ENCODE data around the gene PSD4.

PSD4 gene

DNA sequence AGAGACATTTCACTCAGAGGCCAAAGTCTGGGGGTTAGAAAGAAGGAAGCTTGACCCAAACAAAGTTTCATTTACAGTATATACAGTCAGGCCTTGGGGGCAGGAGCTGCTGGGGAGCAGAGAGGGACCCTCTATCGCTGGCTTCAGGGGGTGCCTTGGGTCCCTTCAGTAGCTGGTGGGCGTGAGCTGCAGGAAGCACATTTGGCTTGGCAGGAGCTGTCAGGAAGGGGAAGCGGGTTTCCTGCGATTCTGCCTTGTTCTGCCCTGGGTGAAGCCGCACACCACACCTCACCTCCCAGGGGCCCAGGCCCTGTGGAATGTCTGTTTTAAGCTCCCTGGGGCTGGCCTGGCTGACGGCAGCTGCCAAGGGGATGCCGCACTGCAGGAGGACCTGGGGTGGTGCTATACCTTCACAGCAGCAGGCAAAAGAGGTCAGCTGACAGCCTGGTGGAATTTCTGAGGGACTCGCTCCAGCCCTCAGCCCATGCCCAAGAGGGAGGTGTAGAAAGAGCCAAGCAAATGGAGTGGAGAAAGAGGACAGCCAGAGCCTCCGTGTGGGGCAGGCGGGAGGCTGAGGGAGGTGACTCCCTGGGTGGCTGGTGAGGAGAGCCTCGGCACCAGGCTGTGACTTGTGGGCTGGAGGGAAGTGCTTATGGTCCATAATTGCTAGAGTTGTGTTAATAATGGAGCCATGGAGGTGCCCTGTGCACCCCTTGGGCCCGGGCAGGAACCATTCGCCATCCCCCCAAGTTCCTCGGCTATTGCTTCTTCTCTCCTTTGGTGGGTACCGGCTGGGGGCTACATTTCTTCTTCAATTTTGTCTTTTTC lies 43.9 kb downstream of the PSD4 start:
- no peak overlapping the region for H3K4me3 ChIP-seq
- H3K36me3 ChIP-seq (replicated peaks), result no peaks in the 10 kb centered on the region
- in situ Hi-C loops (cut with MboI; ENCODE audit: low sequenced_read_pairs), result no loop called here
- no peaks in the 10 kb centered on the region for H3K27me3 ChIP-seq (ENCODE audit: low read depth)
- peaks cover 12% of the 10 kb centered on the region for H3K4me1 ChIP-seq
- DNase-seq (ENCODE audit: low spot score in 2 of 2), result no peak
- H3K9me3 ChIP-seq, result no peaks in the 10 kb centered on the region

DNA sequence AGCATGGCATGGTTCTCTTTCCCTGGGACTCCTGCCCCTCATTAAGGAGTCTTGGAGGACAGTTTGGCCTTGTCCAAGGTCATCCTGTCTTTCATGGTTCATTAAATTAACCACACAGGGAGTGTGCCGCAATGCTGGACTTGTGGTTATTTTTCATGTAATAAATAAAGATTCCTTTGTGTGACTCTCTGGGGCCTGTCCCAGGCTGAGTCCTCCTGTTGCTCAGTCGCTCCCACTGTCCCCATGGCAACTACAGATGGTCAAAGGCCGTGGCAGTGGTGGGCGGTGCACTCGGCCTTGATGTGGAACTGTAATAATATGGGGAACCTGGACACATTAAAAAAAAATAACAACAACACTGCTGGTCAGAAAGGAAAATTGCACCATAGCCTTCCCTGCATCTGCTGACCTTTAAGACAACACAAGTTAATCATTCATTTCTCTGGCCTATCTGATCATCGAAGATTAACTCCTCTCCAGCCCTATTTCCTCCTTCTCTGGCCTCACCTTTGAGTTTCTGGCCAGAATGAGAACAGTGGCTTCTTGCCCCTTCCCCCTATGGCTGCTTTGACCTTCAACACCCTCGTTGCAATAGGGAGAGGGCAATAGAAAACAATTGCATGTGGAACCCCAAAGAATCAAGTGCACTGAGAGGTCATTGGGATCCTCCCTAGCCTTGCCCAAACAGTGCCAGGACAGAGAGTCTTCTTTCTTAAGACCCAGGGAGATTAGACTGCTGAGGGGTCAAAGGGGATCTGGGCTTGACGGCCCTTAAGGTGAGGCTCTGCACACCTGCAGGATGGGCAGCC lies 44.7 kb downstream of the PSD4 start:
- Histone ChIP-seq H3K4me3 (no peak overlapping the region), H3K36me3 (replicated peaks) (no peaks in the 10 kb centered on the region), H3K27me3 (ENCODE audit: low read depth) (no peaks in the 10 kb centered on the region), H3K9me3 (no peaks in the 10 kb centered on the region), H3K4me1 (peaks cover 12% of the 10 kb centered on the region)
- in situ Hi-C loops (cut with MboI; ENCODE audit: low sequenced_read_pairs), result no loop called here
- no peak for DNase-seq (ENCODE audit: low spot score in 2 of 2)

DNA sequence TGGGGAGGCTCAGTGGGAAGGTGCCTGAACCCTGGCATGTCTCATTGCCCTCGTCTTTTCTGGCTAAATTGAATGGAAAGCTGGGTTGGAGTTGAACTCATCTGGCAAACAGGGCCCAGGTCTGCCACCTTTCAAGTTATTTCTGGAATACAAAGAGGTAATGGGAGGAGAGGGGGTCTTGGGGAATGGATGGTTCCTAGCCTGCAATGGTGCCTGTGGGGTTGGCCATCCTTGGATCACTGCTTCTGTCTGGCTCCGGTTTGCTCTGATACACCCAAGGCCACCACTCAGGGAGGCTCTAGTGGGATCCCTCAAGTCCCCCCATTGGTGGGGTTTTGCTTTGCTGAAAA lies 45.3 kb downstream of the PSD4 start:
- no peak for DNase-seq (ENCODE audit: low spot score in 2 of 2)
- H3K36me3 ChIP-seq (replicated peaks), result no peaks in the 10 kb centered on the region
- H3K9me3 ChIP-seq, result no peaks in the 10 kb centered on the region
- H3K27me3 ChIP-seq (ENCODE audit: low read depth), result no peaks in the 10 kb centered on the region
- in situ Hi-C loops (cut with MboI; ENCODE audit: low sequenced_read_pairs), result no loop called here
- H3K4me3 ChIP-seq, result no peak overlapping the region
- H3K4me1 ChIP-seq, result peaks cover 12% of the 10 kb centered on the region

DNA sequence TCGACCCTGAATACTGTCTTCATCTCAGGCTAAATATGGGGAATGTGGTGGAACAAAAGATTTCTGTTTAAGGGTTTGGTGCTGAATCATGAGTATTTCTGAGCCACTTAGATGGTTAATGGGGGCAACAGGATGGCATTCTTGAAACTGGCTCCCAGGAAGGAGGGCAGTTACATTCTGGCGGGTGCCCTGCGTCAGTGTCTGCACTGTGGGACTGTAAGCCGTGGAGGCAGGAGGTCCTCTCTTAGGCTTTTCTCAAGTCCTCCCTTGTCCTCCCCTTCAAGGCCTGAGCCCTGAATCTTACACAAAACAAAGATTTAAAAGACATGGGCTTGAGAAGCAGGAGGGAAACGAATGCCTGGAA lies 45.7 kb downstream of the PSD4 start:
- no peak overlapping the region for H3K4me3 ChIP-seq
- H3K9me3 ChIP-seq, result no peaks in the 10 kb centered on the region
- no peaks in the 10 kb centered on the region for H3K27me3 ChIP-seq (ENCODE audit: low read depth)
- in situ Hi-C loops (cut with MboI; ENCODE audit: low sequenced_read_pairs), result no loop called here
- H3K4me1 ChIP-seq, result peaks cover 12% of the 10 kb centered on the region
- no peak for DNase-seq (ENCODE audit: low spot score in 2 of 2)
- no peaks in the 10 kb centered on the region for H3K36me3 ChIP-seq (replicated peaks)

DNA sequence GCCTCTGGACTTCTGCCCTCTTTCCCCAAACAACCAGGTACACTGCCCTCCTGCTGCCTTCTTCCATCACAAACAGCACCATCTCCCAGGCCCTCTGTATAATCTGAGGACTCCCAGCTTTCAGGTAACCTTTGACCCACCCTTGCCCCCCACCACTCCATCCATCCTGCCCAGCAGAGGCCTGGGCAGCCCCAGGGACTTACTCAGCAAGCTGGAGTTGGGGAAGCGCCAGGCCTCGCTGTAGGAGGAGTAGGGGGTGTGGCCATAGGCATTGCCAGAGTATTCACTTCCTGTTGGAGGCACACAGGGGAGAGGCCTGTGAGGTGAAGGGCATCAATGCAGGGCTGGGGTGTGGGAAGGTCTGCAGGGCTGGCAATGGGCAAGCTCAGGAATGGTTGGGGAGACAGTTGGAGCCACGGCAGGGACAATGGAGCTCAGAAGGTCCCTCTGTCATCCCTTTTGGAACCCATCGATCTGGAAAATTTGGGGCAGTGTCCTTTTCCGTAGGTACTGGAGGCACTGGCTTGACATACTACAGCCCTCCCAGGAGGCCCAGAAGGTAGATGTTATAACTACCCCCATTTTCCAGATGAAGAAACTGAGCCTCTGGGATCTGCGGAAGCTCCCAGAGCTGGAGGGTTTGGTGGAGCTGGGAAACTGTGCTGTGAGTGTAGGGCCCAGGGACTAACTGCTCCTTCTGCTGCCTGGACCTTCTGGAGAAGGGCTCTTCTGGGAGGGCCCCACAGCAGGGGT lies 46.3 kb downstream of the PSD4 start:
- no peak for DNase-seq (ENCODE audit: low spot score in 2 of 2)
- no peaks in the 10 kb centered on the region for H3K36me3 ChIP-seq (replicated peaks)
- H3K4me1 ChIP-seq, result peaks cover 12% of the 10 kb centered on the region
- H3K27me3 ChIP-seq (ENCODE audit: low read depth), result no peaks in the 10 kb centered on the region
- H3K9me3 ChIP-seq, result no peaks in the 10 kb centered on the region
- in situ Hi-C loops (cut with MboI; ENCODE audit: low sequenced_read_pairs), result no loop called here
- H3K4me3 ChIP-seq, result no peak overlapping the region

DNA sequence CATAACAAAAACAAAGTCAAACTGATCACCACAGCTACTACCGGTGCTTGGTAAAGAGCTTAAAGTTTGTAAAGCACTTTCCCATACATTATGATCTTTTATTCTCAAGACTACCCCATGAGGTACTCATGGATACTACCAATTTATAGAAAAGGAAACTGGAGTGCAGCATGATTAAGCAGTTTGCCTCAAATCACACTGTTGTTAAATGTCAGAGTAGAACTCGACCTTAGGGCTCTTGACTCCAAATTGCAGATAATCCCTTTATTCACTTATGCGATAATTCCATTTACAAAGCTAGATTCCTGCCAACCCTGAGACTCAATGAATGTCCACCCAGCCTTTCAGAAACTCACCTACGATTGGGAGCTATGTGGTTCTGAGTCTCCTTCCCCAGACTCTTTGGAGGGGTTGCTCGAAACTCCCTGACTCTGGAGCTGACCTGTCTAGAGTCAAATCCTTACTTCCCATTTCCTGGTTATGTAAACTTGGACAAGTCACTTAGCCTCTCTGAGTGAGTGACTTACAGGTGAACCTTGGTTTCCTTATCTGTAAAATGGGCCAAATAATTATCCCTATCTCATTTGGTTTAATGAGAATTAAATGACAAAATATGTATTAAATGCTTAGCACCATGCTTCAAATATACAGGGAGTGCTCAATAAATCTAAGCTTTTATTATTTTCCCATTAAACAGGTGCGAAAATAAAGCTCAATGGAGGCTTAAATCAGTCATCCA lies 47.4 kb downstream of the PSD4 start:
- in situ Hi-C loops (cut with MboI; ENCODE audit: low sequenced_read_pairs), result no loop called here
- no peaks in the 10 kb centered on the region for H3K27me3 ChIP-seq (ENCODE audit: low read depth)
- DNase-seq (ENCODE audit: low spot score in 2 of 2), result peak in 1 of 2 experiments; percentile 70
- no peaks in the 10 kb centered on the region for H3K9me3 ChIP-seq
- no peaks in the 10 kb centered on the region for H3K36me3 ChIP-seq (replicated peaks)
- H3K4me1 ChIP-seq, result peaks cover 12% of the 10 kb centered on the region
- H3K4me3 ChIP-seq, result no peak overlapping the region

DNA sequence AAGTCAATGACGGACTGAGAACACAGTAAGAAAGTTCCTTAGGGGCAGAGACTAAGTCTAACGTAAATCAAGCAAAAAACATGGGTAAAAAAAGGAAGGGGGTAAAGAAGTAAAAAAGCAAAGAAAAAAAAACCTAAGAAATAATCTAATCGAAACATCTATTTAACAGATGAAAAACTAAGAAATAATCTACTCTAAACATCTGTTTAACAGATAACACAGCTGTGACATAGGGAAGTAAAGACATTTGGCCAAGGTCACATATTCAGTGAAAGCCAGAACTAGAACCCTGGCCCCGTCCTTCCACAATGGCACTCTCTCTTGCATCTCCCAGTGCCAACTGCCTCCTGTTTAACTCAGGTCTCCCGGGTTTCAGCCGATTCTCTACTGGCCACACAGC lies 48.1 kb downstream of the PSD4 start:
- no peaks in the 10 kb centered on the region for H3K27me3 ChIP-seq (ENCODE audit: low read depth)
- no peaks in the 10 kb centered on the region for H3K9me3 ChIP-seq
- no peak for DNase-seq (ENCODE audit: low spot score in 2 of 2)
- H3K4me1 ChIP-seq, result peaks cover 12% of the 10 kb centered on the region
- H3K4me3 ChIP-seq, result no peak overlapping the region
- H3K36me3 ChIP-seq (replicated peaks), result no peaks in the 10 kb centered on the region
- in situ Hi-C loops (cut with MboI; ENCODE audit: low sequenced_read_pairs), result no loop called here

DNA sequence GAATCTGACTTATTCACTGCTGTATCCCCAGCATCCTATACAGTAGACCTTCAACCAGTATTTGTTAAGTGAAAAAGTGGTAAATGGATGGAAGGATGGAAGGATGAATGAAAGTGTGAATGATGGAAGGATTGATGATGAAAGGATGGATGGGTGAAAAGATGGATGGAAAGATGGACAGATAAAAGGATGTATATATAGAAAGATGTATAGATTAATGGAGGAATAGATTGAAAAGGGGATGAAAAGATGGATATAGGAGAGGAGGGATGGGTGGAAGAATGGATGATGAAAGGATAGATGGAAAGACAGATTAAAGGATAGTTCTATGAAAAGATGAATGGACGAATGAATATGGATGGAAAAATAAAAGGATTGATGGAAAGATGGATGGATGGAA lies 50.0 kb downstream of the PSD4 start:
- in situ Hi-C loops (cut with MboI; ENCODE audit: low sequenced_read_pairs), result no loop called here
- Histone ChIP-seq H3K9me3 (no peaks in the 10 kb centered on the region), H3K4me1 (peaks cover 12% of the 10 kb centered on the region), H3K27me3 (ENCODE audit: low read depth) (no peaks in the 10 kb centered on the region), H3K4me3 (no peak overlapping the region), H3K36me3 (replicated peaks) (no peaks in the 10 kb centered on the region)
- DNase-seq (ENCODE audit: low spot score in 2 of 2), result no peak

DNA sequence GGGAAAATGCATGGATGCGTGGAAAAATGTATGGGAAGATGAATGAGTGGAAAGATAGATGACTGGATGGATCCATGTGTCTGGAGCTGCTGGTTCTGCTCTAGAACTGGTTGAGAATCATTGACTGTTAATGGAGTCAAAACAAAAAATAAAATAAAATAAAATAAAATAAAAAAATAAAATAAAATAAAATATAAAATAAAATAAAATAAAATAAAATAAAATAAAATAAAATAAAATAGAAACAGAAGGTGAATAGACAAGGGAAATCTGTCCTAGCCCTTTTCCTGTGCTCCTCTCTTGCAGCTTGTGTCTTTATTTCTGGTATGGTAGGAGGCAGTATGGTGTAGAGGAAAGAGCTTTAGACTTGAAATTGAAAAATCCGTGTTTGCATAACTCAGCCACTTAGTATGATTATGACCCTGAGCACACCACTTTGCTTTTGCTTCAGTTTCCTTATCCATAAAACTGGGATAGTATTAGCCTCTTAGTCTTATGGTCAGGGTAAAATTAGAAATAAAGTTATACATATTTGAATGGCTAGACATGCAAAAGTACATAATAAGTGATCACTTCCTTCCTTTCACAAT lies 51.0 kb downstream of the PSD4 start:
- H3K27me3 ChIP-seq (ENCODE audit: low read depth), result no peaks in the 10 kb centered on the region
- H3K9me3 ChIP-seq, result no peaks in the 10 kb centered on the region
- no peak for DNase-seq (ENCODE audit: low spot score in 2 of 2)
- in situ Hi-C loops (cut with MboI; ENCODE audit: low sequenced_read_pairs), result no loop called here
- peaks cover 12% of the 10 kb centered on the region for H3K4me1 ChIP-seq
- no peaks in the 10 kb centered on the region for H3K36me3 ChIP-seq (replicated peaks)
- H3K4me3 ChIP-seq, result no peak overlapping the region

DNA sequence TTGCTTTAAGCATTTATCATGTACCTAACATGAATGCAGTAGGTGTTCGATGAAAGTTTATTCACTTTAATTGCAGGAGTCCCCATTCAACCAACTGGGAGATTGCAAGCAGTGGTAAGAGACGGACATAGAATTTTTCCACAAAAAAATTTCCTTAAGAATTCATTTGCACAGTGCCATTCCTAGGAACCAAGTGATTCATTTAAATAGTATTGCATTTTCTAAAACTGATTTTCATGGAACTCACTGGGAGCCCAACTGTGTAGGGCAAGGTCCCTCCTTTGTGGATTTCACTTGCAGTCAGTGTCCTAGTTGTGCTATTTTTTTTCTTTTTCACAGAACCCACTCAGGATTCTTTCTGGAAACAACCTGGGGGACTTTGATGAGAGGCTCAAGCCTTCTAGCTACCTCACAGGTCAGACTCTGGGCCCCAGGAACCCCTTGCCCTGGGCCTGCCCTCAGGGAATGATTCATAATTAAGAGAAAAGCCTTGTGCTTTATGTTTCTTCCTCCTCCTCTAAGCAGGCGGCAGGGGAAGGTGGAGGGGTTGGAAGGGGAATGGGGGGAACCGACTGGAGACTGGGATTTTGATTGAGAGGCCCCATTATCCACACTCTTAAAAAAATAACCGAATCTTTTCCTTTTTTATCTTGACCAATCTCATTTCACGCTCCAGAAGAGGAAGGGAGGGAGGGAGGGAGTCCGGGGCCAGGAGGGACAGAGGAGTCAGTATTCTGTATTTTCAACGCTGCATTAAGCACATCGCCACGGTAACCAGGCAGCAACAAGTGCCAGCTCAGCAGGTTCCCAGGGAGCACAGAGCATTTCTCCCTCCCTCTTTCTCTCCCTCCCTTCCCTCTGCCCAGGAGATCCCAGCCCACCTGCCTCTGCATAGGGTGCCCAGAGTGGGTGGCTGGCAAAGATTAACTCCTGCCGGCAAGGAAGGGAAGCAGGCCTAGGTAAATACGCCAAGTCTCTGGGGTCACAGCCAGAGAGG lies 51.8 kb downstream of the PSD4 start:
- in situ Hi-C loops (cut with MboI; ENCODE audit: low sequenced_read_pairs), result no loop called here
- Histone ChIP-seq H3K36me3 (replicated peaks) (no peaks in the 10 kb centered on the region), H3K9me3 (no peaks in the 10 kb centered on the region), H3K27me3 (ENCODE audit: low read depth) (no peaks in the 10 kb centered on the region), H3K4me3 (no peak overlapping the region), H3K4me1 (peaks cover 8% of the 10 kb centered on the region)
- peak in 1 of 2 experiments; percentile 32 for DNase-seq (ENCODE audit: low spot score in 2 of 2)

DNA sequence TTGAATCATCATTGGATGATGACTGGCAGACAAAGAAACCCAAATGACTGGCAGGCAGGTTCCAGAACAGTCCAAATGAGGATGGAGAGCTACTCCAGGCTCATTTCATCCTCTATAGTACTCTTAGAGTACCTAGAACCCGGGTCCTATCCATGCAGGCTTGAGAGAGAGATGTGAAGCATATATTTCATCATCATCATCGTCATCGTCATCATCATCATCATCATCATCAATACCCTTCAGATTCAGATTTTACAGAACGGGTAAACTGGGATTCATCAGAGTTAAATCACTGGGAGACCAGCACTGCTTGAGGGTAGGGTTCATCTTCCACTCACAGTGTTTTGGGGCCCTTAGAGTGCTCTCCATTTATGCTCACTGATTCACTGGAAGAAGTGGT lies 52.7 kb downstream of the PSD4 start:
- no peak for DNase-seq (ENCODE audit: low spot score in 2 of 2)
- Histone ChIP-seq H3K9me3 (no peaks in the 10 kb centered on the region), H3K4me3 (no peak overlapping the region), H3K27me3 (ENCODE audit: low read depth) (no peaks in the 10 kb centered on the region), H3K4me1 (peaks cover under 1% of the 10 kb centered on the region; the same call in 1 of the 2 replicates), H3K36me3 (replicated peaks) (no peaks in the 10 kb centered on the region)
- in situ Hi-C loops (cut with MboI; ENCODE audit: low sequenced_read_pairs), result no loop called here

DNA sequence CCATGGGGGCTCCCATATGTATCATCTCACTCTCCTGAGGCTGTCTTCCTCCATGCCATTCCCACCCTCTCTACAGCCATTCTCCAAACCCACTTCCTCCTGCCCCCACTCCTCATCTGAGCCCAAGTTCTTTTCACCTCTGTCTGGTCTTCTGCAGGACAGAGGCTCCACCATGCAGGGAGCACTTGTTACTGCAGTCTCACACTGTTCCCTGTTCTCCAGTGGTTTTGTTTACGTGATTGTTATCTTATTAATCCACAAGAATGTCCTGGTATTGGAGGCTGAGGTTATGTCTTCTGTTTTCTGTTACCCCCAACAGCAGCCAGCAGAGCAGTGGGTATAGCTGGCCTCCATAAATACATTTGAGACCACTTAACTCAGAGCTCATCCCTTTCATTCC lies 53.5 kb downstream of the PSD4 start:
- DNase-seq (ENCODE audit: low spot score in 2 of 2), result no peak
- no peaks in the 10 kb centered on the region for H3K9me3 ChIP-seq
- H3K36me3 ChIP-seq (replicated peaks), result no peaks in the 10 kb centered on the region
- H3K4me3 ChIP-seq, result no peak overlapping the region
- in situ Hi-C loops (cut with MboI; ENCODE audit: low sequenced_read_pairs), result no loop called here
- H3K4me1 ChIP-seq, result no peaks in the 10 kb centered on the region
- no peaks in the 10 kb centered on the region for H3K27me3 ChIP-seq (ENCODE audit: low read depth)

Measured in HAP-1 (cell line).